K562 (cell line): ENCODE data around the gene TOR1AIP2. TPM values are rescaled to one million over a fixed set of nuclear protein-coding genes. Genes with fewer than 3 reads are reported as not detected.

Experiments used
- CXXC5 ChIP-seq: fragments of 250-450 bp; sonication (Bioruptor Pico); IDR thresholded peaks from 2 replicates; pipeline ENCODE4 v1.8.0; 2022; ENCODE audit warnings: inconsistent platforms, mild to moderate bottlenecking, moderate library complexity
- DIDO1 ChIP-seq: fragments of 450-650 bp; IDR thresholded peaks from 2 replicates; pipeline ENCODE4 v1.6.1; 2016; ENCODE audit warnings: low read depth, missing biosample characterization, missing genetic modification characterization
- ELF4 ChIP-seq: fragments of 450-650 bp; formaldehyde crosslinking; IDR thresholded peaks from 2 replicates; pipeline ENCODE4 v1.4.0; 2022; ENCODE audit warnings: missing genetic modification characterization
- ETV1 ChIP-seq: fragments of 450-650 bp; conservative IDR thresholded peaks from 2 replicates; pipeline ENCODE4 v1.6.1; 2016; ENCODE audit warnings: missing genetic modification characterization, control low read depth, low read depth, missing compliant biosample characterization
- FOXA1 ChIP-seq: fragments of 450-650 bp; IDR thresholded peaks from 2 replicates; pipeline ENCODE4 v1.6.1; 2016; ENCODE audit warnings: mild to moderate bottlenecking, borderline replicate concordance
- GATA2 ChIP-seq: sonication (generic); formaldehyde crosslinking; IDR thresholded peaks from 2 replicates; pipeline ENCODE4 v1.4.0; 2020; ENCODE audit warnings: mild to moderate bottlenecking, missing genetic modification reagents
- JUND ChIP-seq, 2 experiments: IDR thresholded peaks; 2 replicates in 1 of 2; 3 replicates in 1 of 2; pipeline ENCODE4 v1.6.1; 2011; ENCODE audit warnings: borderline replicate concordance in 2 of 2, low read depth in 2 of 2, low read length in 2 of 2, improper control_type of control experiment in 1 of 2, missing biosample characterization in 1 of 2, missing genetic modification characterization in 1 of 2, missing genetic modification reagents in 1 of 2
- MEIS2 ChIP-seq: fragments of 450-650 bp; IDR thresholded peaks from 2 replicates; pipeline ENCODE4 v1.6.1; 2014; ENCODE audit warnings: mild to moderate bottlenecking; ENCODE audit not compliant: partially characterized antibody
- NR2C1 ChIP-seq, 2 experiments: fragments of 450-650 bp; IDR thresholded peaks; 2 replicates each; pipeline ENCODE4 v1.6.1; 2017; ENCODE audit warnings: mild to moderate bottlenecking in 2 of 2, antibody characterized with exemption in 1 of 2, inconsistent platforms in 1 of 2, missing compliant biosample characterization in 1 of 2, missing genetic modification characterization in 1 of 2
- POLR2AphosphoS5 ChIP-seq: IDR thresholded peaks from 2 replicates; pipeline ENCODE4 v1.6.1; 2011; ENCODE audit warnings: mild to moderate bottlenecking, low read depth, low read length, moderate library complexity; ENCODE audit not compliant: control insufficient read depth, insufficient read depth
- SMARCB1 ChIP-seq: IDR thresholded peaks from 2 replicates; pipeline ENCODE4 v1.6.1; 2011; ENCODE audit warnings: improper control_type of control experiment, low read depth; ENCODE audit not compliant: insufficient read length
- TAF1 ChIP-seq: IDR thresholded peaks from 2 replicates; pipeline ENCODE4 v1.6.1; 2011; ENCODE audit warnings: mild to moderate bottlenecking, low read length, moderate library complexity; ENCODE audit not compliant: insufficient read depth, control insufficient read depth, severe bottlenecking; ENCODE audit errors: extremely low read depth
- TGIF2 ChIP-seq: sonication (generic); formaldehyde crosslinking; IDR thresholded peaks from 2 replicates; pipeline ENCODE4 v1.8.1; 2022; ENCODE audit warnings: mild to moderate bottlenecking, missing genetic modification reagents, moderate library complexity
- ZNF384 ChIP-seq: IDR thresholded peaks from 2 replicates; pipeline ENCODE4 v1.6.1; 2012; ENCODE audit warnings: low read depth, low read length, improper control_type of control experiment
- ZNF551 ChIP-seq: fragments of 250-450 bp; sonication (Bioruptor Pico); IDR thresholded peaks from 2 replicates; pipeline ENCODE4 v1.5.0; 2021; ENCODE audit warnings: mild to moderate bottlenecking, moderate library complexity
- polyA plus RNA-seq, 8 experiments: library from polyadenylated mRNA; depleted of rRNA in 4 of 8; stranded (reverse) in 5 of 8; unstranded in 3 of 8; fragments of >200 nt; fragmentation: Nextera tagmentation in 2 of 8; fragmentation: Illumina TruSeq in 1 of 8; extraction: Ambion mirVana in 2 of 8; extraction: Trizol in 1 of 8; gene quantifications; 2 replicates each; pipeline versions ENCODE4 v1.2.1 to v1.2.3, GENCODE V29; 2011 to 2014; ENCODE audit warnings: inconsistent platforms in 1 of 8, missing spikeins in 1 of 8
- total RNA-seq, 7 experiments: library from RNA; depleted of rRNA in 6 of 7; stranded (reverse); fragments of >200 nt in 6 of 7; fragmentation: Illumina TruSeq in 2 of 7; extraction: Trizol in 2 of 7; gene quantifications; 2 replicates each; pipeline versions ENCODE4 v1.2.1 to v1.2.3, GENCODE V29; 2011 to 2021; ENCODE audit warnings: low replicate concordance in 1 of 7
- TF ChIP-seq, protein P1 (sequence below), 2 experiments: fragments of 450-650 bp in 1 of 2; sonication (generic) in 1 of 2; formaldehyde crosslinking in 1 of 2; IDR thresholded peaks; 2 replicates each; pipeline versions ENCODE4 v1.7.1 to v1.9.0; 2016 to 2022; ENCODE audit warnings: inconsistent platforms in 1 of 2, mild to moderate bottlenecking in 1 of 2, missing genetic modification reagents in 1 of 2
- TF ChIP-seq, protein P2 (sequence below): fragments of 250-450 bp; sonication (Bioruptor Pico); IDR thresholded peaks from 2 replicates; pipeline ENCODE4 v1.8.0; 2021; ENCODE audit warnings: mild to moderate bottlenecking, moderate library complexity

The TOR1AIP2 gene
- total and polyA plus RNA-seq, 9 of the 15 experiments (the other 6 are each of a cell fraction or from before 2014, with no cell fraction given), result 16.7 to 122 (median 41.4) TPM

DNA sequence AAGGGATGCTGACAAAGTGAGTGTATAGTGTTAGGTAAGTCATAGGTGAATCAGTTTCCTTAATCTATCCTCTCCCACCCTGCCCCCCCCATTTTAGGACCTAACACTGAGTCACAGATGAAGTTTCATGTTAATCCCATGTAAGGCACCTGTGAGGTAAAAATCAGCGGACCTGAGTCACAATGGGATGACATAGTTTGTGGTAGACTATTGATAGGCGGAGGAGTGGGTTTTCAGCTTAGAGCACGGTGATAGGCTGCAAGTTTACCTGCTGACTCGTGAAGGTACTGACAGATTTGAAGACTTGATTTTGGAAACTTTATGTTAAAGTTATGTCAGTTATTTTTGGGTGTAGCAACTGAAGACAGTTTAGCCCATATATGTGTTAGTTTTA, 6.1 kb upstream of the TOR1AIP2 start (continued):
- TF ChIP-seq, protein P1, sequence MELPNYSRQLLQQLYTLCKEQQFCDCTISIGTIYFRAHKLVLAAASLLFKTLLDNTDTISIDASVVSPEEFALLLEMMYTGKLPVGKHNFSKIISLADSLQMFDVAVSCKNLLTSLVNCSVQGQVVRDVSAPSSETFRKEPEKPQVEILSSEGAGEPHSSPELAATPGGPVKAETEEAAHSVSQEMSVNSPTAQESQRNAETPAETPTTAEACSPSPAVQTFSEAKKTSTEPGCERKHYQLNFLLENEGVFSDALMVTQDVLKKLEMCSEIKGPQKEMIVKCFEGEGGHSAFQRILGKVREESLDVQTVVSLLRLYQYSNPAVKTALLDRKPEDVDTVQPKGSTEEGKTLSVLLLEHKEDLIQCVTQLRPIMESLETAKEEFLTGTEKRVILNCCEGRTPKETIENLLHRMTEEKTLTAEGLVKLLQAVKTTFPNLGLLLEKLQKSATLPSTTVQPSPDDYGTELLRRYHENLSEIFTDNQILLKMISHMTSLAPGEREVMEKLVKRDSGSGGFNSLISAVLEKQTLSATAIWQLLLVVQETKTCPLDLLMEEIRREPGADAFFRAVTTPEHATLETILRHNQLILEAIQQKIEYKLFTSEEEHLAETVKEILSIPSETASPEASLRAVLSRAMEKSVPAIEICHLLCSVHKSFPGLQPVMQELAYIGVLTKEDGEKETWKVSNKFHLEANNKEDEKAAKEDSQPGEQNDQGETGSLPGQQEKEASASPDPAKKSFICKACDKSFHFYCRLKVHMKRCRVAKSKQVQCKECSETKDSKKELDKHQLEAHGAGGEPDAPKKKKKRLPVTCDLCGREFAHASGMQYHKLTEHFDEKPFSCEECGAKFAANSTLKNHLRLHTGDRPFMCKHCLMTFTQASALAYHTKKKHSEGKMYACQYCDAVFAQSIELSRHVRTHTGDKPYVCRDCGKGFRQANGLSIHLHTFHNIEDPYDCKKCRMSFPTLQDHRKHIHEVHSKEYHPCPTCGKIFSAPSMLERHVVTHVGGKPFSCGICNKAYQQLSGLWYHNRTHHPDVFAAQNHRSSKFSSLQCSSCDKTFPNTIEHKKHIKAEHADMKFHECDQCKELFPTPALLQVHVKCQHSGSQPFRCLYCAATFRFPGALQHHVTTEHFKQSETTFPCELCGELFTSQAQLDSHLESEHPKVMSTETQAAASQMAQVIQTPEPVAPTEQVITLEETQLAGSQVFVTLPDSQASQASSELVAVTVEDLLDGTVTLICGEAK (IDR thresholded peaks at IDR 0.05), result peak; percentile 42; the same call in 1 of the 2 replicates
- TF ChIP-seq, protein P1 (CRISPR knock-in tag; IDR thresholded peaks at IDR 0.05), result no peak
- TF ChIP-seq MEIS2 (peak; percentile 59), POLR2AphosphoS5 (no peak), TGIF2 (CRISPR knock-in tag) (no peak), ZNF551 (CRISPR knock-in tag) (no peak), ELF4 (CRISPR knock-in tag) (no peak), DIDO1 (tag) (no peak), CXXC5 (CRISPR knock-in tag) (no peak), SMARCB1 (no peak), ZNF384 (no peak), NR2C1 (IDR thresholded peaks at IDR 0.05) (0 out of 2 replicates have a peak, but pooled peaks have one; percentile 18), NR2C1 (tag; IDR thresholded peaks at IDR 0.05) (no peak), FOXA1 (no peak), JUND (IDR thresholded peaks at IDR 0.05; ENCODE audit: borderline replicate concordance, low read depth, low read length) (no peak), JUND (tag; IDR thresholded peaks at IDR 0.05; ENCODE audit: borderline replicate concordance, low read depth, low read length) (peak; percentile 49; the same call in 1 of the 3 replicates), TAF1 (no peak), GATA2 (CRISPR knock-in tag) (no peak), ETV1 (tag) (no peak)
- TF ChIP-seq, protein P2, sequence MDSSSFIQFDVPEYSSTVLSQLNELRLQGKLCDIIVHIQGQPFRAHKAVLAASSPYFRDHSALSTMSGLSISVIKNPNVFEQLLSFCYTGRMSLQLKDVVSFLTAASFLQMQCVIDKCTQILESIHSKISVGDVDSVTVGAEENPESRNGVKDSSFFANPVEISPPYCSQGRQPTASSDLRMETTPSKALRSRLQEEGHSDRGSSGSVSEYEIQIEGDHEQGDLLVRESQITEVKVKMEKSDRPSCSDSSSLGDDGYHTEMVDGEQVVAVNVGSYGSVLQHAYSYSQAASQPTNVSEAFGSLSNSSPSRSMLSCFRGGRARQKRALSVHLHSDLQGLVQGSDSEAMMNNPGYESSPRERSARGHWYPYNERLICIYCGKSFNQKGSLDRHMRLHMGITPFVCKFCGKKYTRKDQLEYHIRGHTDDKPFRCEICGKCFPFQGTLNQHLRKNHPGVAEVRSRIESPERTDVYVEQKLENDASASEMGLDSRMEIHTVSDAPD (CRISPR knock-in tag), result no peak
